HL-60/S4 treated with retinoic acid at 250 ng/mL for 4 days and 3 days (cell line): ENCODE measurements around the gene GSS.

Experiments
- in situ Hi-C: fragments of 300-500 bp; cut with MboI; formaldehyde crosslinking; loops from 2 replicates; pipeline ENCODE4 v1.7.0; 2022; ENCODE audit warnings: low sequenced_read_pairs

Gene GSS

DNA sequence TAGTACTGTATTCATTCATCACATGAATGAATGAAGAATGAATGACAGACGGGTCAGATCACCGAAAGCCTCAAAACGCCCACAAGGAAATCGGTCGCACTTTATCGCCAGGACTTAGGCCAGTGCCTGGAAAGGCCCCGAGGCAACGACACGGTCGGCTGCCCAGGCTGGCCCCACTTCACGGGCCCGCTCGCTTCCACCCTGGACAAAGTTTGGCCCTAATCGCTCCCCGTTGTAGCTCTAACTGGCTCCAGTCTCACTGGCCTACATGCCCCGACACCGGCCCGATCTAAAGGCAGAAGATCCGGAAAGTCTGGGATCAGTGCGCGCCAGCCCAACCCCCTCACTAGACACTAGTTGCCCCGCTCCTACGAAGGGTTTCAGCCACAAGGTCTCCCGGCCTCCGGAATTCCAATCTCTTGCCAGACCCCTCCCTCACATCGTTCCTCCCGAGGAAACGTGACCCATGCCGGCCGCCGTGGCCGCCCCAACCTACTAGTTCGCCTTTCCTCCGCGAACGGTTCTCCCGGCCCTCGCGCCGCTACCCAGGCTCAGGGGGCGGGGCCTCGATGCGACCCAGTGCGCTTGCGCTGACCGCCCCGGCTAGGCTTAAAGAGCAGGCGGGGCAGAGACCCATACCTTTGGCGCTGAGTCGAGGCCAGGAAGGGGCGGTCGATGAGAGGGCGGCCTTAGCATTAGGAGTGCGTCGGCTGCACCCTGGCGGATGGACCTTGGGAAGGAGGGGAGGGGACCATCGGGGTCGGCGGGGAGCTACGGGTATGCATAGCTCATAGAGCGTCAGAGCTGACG lies at the start of gene GSS, which contains the start of gene MYH7B:
TSS of gene GSS (minus strand) at position 576 of the 810 bp plus-strand sequence. CDS start 3,954 bp downstream, outside the sequence.
TSS of gene MYH7B (plus strand) at position 638 of the 810 bp plus-strand sequence. CDS start 22,138 bp downstream, outside the sequence.
- in situ Hi-C loops, result no loop called here

DNA sequence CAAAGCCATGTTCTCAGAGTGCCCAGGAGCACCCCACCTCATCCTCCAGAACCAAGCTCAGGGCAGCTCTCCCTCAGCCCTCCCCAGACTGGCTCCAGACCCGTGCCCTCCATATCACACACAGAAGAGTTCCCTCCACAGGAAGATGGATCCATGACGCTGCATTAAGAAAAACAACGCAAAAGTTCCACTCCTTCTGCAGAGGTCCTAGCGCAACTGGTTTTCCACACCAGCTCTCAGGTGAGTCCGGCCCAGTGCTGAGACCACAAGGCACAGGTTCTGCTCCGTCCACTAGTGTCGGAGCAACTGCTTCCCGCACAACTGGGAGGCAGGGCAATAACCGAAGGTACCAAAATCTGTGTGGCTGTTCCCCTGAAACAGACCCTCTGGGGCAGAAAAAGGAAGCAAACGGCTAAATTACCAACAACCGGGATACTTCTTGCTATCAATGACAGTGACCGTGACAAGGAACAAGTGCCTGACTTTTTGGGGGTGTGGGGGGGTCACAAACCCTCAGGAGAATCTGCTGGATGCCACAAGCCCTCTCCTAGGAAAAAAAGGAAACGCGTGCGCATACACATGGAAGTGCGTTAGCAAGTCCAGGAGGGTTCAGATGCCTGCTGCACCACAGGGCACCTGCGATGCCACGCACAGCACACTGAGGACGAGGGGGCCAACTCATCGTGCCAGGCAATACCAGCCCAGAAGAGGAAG lies 49.3 kb upstream of the GSS start:
- in situ Hi-C loops, result no loop called here

DNA sequence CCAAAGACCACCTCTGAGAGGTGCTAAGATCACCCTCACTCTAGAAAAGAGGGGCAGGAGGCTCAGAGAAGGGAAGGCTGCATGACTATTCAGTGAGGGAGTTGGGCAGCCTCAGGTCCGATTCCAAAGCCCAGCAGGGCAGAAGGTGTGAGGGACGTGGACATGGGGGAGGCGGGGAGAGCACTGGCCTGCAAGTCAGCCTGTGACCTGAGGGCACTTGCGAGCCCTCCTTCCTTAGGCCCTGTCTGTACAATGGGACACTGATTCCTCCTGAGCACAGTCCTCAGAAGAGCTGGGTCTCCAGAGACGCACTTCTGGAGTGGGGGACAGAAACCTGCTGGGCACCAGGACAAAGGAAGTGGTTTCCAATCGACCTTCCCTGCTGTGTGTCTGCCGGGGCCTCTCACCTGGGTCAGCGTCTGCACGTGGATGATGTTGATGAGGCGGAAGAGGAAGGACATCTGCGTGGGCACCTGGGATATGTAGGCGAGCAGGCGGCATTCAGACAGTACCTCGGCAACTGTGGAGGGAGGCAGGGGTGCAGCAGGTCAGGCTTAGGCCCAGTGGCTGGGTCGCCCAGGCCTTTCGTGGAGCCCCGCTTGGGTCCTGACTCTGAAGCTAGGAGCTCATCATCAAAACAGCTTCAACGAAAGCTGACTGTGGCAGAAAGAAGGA lies 48.6 kb upstream of the GSS start:
- in situ Hi-C loops, result no loop called here

DNA sequence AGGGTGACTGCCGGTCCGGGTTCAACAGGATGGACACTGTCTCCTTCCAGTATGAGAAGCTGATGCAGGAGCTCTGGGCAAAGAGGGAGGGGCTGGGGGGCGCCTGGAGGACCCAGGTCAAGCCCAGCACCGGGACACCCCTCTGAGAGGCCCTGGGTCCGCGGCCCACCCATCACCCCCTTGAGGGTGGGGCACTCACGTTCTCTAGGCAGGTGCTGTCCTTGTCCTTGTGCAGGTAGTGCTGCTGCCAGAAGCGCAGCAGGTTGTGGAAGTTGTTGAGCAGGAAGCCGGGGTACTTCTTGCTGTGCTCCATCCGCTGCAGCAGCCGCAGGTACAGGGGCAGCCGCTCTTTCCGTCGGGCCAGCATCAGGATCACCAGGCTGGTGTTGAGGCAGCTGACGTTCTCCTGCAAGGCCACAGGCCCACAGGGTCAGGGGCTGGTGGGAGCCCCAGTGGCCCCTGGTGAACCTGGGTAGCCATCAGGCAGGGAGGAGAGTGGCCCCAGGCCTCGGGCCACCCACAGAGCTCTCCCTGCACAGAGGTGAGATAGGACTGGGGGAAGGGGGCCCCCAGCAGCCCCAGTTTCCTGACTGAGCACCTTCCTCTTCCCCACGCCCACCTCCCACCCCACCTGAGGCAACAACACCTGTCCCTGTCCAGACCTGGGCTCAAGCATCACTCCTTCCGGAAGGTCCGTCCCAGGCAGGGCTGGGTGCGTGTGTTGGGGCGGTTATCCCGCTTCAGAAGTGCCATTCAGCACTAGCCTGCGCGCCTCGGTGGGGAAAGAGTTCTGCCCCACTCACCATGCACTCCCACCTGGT lies 47.8 kb upstream of the GSS start:
- in situ Hi-C loops, result no loop called here

DNA sequence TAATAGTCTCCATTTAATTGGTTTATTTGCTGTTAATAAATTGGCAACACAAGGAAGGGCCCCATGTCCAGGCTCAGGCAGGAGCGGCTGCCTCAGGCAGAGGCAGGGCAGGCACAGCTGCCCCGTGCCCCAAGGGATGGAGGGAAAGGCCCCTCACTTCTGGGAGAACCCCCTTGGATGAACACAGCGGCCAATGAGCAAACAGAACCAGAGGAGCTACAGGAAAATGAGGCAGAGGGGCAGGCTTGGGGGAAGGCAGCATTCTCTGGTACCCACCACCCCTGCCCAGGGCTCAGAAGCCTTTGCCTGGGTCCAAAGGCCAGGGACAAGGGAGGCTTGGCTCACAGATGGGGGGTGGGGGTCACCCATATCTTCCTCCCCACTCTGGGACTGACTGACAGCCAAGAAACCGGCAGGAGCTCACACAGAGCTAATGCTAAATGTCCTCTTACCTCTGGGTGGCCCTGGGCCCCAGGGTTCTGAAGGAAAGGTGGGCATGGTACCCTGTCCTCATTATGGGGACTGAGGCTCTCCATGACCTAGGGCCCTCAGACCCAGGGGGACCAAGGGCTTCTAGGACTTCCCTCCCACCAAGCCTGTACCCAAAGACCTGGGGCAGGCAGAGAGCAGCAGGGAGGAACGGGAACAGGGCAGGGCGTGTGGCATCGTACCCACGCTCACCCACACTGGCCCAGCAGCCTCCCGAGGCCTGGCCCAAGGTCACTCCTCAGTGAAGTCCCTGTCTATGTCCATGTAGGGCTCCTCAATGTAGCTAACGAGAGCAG lies 47.0 kb upstream of the GSS start:
- in situ Hi-C loops, result no loop called here

DNA sequence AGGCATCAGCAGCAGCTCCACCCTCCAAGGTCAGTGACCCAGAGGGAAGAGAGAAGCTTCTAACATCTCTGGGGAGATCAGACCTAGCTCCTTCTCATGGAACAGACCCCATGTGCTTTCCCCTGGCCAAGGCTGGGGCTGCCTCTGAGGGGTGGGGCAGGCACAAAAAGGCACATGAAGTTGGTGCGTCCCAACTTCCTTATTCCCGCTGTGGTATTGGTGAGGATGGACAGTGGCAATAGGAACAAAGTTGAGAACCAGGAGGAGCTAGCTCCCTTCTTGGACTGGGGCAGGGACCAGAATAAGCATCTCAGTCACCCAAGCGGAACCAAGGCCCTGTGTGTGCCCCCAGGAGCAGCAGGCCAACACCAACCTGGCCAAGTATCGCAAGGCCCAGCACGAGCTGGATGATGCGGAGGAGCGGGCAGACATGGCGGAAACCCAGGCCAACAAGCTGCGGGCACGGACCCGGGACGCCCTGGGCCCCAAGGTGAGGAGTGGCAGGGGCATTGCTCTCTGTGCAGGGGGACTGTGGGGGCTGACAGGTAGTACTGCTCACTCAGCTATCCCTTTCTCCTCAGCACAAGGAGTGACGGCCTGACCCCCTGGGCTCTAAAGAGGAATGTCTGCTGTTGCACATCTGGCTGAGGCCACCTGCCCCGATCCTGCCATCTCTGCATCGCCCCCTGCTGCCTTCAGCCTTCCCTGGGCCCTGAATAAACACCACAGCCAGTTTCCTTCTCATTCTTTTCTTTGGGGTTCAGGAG lies 46.2 kb upstream of the GSS start:
- in situ Hi-C loops, result no loop called here

DNA sequence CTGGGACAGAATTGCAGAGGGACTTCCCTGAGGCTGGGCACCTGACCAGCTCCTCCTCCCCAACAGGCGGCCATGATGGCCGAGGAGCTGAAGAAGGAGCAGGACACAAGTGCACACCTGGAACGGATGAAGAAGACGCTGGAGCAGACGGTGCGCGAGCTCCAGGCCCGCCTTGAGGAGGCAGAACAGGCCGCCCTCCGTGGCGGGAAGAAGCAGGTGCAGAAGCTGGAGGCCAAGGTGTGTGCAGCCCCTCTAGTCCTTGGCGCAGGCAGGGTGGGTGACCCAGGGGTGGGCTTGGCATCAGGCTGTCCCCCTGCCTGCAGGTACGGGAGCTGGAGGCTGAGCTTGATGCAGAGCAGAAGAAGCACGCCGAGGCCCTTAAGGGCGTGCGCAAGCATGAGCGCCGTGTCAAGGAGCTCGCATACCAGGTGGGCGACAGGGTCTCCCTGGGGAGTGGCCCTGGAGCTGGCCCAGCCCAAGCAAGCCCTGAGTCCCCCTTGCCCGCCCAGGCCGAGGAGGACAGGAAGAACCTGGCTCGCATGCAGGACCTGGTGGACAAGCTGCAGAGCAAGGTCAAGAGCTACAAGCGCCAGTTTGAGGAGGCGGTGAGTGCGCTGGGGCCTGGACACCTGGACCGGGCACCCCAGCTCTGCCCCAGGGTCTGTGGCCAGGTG lies 45.5 kb upstream of the GSS start:
- in situ Hi-C loops, result no loop called here

DNA sequence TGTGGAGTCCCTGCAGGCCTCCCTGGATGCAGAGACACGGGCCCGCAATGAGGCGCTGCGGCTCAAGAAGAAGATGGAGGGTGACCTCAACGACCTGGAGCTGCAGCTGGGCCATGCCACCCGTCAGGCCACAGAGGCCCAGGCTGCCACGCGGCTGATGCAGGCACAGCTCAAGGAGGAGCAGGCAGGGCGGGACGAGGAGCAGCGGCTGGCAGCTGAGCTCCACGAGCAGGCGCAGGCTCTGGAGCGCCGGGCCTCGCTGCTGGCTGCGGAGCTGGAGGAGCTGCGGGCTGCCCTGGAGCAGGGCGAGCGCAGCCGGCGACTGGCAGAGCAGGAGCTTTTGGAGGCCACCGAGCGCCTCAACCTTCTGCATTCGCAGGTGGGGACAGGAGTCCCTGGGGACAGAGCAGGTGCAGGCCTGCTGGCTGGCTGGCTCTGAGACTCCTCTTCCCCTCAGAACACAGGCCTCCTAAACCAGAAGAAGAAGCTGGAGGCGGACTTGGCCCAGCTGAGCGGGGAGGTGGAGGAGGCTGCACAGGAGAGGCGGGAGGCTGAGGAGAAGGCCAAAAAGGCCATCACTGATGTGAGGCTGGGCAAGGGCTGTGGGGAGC lies 44.8 kb upstream of the GSS start:
- in situ Hi-C loops, result no loop called here

DNA sequence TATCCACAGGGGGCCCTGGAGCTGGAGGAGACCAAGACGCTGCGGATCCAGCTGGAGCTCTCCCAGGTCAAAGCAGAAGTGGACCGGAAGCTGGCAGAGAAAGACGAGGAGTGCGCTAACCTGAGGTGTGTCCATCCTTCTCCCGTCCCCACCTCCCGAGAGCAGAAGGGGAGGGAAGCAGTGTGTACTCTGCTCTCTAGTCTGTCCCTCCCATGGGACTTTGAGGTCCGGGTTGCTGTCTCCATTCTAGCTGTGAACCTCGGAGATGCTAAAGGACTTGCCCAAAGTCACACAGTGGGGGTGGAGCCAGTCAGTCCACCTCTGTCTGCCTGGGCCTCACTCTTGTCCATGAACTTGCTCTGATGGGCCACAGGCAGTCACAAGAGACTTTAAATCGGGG lies 44.2 kb upstream of the GSS start:
- in situ Hi-C loops, result no loop called here

DNA sequence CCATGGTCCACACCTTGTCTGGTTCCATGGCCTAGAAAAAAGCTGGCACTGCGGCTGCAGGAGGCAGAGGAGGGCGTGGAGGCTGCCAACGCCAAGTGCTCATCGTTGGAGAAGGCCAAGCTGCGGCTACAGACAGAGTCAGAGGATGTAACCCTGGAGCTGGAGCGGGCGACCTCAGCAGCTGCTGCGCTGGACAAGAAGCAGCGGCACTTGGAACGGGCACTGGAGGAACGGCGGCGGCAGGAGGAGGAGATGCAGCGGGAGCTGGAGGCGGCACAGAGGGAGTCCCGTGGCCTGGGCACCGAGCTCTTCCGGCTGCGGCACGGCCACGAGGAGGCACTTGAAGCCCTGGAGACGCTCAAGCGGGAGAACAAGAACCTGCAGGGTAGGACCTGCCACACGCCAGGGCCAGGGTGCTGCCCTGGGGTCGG lies 43.4 kb upstream of the GSS start:
- in situ Hi-C loops, result no loop called here

DNA sequence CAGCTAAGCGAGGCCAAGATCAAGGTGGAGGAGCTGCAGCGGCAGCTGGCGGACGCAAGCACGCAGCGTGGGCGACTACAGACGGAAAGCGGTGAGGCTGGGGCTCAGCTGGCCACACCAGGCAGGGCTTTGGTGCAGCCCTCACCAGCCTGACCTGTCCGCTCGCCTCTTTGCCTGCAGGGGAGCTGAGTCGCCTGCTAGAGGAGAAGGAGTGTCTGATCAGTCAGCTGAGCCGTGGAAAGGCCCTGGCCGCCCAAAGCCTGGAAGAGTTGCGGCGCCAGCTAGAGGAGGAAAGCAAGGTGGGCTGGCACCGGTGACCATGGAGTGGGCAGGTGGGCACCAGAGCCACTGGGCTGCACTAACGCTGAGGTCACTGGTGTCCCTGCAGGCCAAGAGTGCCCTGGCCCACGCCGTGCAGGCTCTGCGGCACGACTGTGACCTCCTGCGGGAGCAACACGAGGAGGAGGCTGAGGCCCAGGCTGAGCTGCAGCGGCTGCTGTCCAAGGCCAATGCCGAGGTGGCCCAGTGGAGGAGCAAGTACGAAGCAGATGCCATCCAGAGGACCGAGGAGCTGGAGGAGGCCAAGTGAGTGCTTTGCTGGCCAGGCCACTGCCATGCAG lies 42.8 kb upstream of the GSS start:
- in situ Hi-C loops, result no loop called here

DNA sequence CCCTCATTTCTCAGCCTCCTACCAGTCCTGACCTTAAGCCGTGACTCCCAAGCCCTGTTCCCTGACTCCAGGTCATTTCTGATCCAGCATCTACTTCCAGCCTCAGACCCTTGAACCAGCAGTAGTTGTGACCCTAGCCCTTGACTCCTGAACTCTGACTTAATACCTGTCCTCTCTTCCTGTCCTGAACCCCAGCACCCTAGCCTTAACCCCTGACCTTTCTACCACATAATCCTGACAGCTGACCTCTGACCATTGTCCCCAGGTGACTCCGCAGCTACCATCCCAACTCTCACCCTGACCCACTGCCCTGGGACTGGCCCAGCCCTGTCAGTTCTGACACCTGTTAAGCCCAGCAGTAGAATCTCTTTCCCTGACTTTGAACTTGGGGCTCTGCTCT lies 42.2 kb upstream of the GSS start:
- in situ Hi-C loops, result no loop called here

DNA sequence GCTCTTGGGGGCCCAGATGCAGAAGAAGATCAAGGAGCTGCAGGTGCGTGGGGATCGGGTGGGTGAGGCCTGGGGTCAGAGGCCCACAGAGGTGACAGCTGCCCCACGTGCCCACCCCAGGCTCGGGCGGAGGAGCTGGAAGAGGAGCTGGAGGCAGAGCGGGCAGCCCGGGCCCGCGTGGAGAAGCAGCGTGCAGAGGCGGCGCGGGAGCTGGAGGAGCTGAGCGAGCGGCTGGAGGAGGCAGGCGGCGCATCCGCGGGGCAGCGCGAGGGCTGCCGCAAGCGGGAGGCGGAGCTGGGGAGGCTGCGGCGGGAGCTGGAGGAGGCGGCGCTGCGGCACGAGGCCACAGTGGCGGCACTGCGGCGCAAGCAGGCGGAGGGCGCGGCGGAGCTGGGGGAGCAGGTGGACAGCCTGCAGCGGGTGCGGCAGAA lies 41.5 kb upstream of the GSS start:
- in situ Hi-C loops, result no loop called here

DNA sequence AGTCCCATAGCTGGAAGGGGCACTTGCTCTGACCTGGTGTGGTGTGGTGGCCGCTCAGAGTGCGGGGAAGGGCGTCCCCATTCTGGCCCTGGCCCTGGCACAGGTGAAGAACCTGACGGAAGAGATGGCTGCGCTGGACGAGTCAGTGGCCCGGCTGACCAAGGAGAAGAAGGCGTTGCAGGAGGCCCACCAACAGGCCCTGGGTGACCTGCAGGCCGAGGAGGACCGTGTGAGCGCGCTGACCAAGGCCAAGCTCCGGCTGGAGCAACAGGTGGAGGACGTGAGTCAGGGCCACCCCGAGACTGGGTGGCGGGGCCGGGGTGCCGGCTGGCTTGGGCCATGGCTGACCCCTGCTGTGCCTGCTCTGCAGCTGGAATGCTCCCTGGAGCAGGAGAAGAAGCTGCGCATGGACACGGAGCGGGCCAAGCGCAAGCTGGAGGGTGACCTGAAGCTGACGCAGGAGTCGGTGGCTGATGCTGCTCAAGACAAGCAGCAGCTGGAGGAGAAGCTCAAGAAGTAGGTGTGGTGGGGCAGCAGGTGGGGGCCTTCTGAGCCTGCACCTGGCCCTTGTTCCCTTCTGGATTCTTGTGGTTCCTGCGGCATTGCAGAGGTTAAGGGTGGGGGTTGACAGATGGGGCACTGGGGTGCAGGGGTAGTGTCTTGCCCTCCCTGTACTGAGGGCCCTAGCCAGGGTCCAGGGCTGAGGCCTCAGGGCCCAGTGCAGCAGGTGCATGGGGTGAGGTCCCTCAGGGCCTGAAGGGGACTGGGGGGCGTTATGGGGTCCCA lies 40.8 kb upstream of the GSS start:
- in situ Hi-C loops, result no loop called here

DNA sequence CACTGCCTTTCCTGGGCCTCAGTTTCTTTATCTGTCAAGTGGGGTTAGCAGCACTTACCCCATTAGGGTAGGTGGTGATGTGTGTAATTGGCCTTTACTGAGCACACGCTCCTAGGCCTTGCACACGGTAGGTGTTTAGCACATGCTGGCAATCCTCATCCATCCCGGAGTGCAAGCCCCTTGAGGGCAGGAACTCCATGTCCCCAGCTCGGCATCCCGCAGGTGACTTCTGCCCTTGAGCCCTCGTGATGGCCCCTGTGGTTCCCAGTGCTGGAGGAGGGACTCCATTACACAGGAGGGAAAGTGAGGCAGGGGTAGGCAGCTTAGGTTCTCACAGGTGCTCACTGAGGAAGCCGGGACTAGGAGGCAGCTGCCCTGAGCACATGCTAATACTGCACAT lies 40.1 kb upstream of the GSS start:
- in situ Hi-C loops, result no loop called here

DNA sequence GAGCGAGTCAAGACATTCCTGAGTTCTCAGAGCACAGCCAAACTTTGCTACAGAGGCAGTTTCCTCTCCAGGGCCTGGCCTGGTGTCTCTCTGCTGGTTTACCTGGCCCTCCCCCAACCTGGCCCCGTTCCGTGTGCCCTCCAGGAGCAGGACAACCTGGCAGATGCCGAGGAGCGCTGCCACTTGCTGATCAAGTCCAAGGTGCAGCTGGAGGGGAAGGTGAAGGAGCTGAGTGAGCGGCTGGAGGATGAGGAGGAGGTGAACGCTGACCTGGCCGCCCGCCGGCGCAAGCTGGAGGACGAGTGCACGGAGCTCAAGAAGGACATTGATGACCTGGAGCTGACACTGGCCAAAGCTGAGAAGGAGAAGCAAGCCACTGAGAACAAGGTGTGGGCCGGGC lies 39.6 kb upstream of the GSS start:
- in situ Hi-C loops, result no loop called here

DNA sequence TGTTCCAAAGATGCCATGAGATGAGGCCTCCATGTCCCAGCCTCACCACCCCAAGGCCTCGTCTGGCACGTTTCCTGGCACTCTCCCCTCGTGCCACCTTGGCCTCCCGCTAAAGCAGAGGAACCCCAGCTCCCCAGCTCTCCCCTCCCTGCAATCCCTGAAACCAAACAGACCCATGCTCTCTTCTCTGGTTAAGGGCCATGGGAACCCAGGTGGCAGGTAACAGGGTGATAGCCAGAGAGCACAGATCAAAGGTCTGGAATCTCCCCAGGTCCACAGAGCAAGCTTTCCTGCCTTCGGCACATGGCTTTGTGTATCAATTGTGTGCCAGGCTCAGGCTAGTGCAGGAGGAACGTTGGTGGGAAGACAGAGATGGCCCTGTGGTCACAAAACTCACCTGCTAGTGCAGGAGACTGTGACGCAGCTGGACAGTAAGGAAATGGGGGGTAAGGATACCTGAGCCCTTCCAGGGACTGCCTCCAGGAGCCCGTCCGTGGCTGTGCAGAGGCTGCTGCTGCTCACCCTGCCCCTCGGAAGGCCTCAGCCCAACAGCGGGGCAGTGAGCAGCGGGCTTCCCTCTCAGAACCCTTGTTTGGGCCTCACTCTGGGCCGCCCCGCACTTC lies 39.0 kb upstream of the GSS start:
- in situ Hi-C loops, result no loop called here
